Measurements from ENCODE around the gene ARL13B.
"Not testable (repeated sequence)": the region's sequence is repeated elsewhere in the genome, so short reads cannot be mapped to it uniquely, and the experiment has no call there.

ARL13B gene

GRCh38 chr3:94065819-94066480 is 86.0 kb downstream of the ARL13B start:
- TF ChIP-seq CTCF (IDR thresholded peaks at IDR 0.05; ENCODE audit: control insufficient read depth, insufficient read depth, low read depth, low read length, missing control alignments): no peak
- H3K4me3 ChIP-seq (ENCODE audit: control insufficient read depth, low read depth, low read length): no peak overlapping the region
- no peak for DNase-seq (ENCODE audit: low read depth)

GRCh38 chr3:94066506-94067500 is 86.8 kb downstream of the ARL13B start:
- H3K4me3 ChIP-seq (ENCODE audit: control insufficient read depth, low read depth, low read length): no peak overlapping the region
- DNase-seq (ENCODE audit: low read depth): no peak
- no peak for TF ChIP-seq CTCF (IDR thresholded peaks at IDR 0.05; ENCODE audit: control insufficient read depth, insufficient read depth, low read depth, low read length, missing control alignments)

- no peak overlapping the region for H3K4me3 ChIP-seq (ENCODE audit: control insufficient read depth, low read depth, low read length)
- TF ChIP-seq CTCF (IDR thresholded peaks at IDR 0.05; ENCODE audit: control insufficient read depth, insufficient read depth, low read depth, low read length, missing control alignments): peak; percentile 28
- no peak for DNase-seq (ENCODE audit: low read depth)
Measured at GRCh38 chr3:94069194-94069813, 89.3 kb downstream of the ARL13B start.

GRCh38 chr3:94070341-94070911 is 90.5 kb downstream of the ARL13B start:
- H3K4me3 ChIP-seq (ENCODE audit: control insufficient read depth, low read depth, low read length): no peak overlapping the region
- no peak for DNase-seq (ENCODE audit: low read depth)
- no peak for TF ChIP-seq CTCF (IDR thresholded peaks at IDR 0.05; ENCODE audit: control insufficient read depth, insufficient read depth, low read depth, low read length, missing control alignments)

- DNase-seq (ENCODE audit: low read depth): no peak
- no peak for TF ChIP-seq CTCF (IDR thresholded peaks at IDR 0.05; ENCODE audit: control insufficient read depth, insufficient read depth, low read depth, low read length, missing control alignments)
- H3K4me3 ChIP-seq (ENCODE audit: control insufficient read depth, low read depth, low read length): no peak overlapping the region
Measured at GRCh38 chr3:94071713-94072284, 91.8 kb downstream of the ARL13B start.

- DNase-seq (ENCODE audit: low read depth): no peak
Measured at GRCh38 chr3:94076055-94076454, 96.1 kb downstream of the ARL13B start.

GRCh38 chr3:94080552-94080951 is 100.6 kb downstream of the ARL13B start:
- not testable (repeated sequence) for H3K4me3 ChIP-seq (ENCODE audit: control insufficient read depth, low read depth, low read length); DNase-seq (ENCODE audit: low read depth)

More at GRCh38 chr3:94076055-94076454, 96.1 kb downstream of the ARL13B start:
- no peak overlapping the region for H3K4me3 ChIP-seq (ENCODE audit: control insufficient read depth, low read depth, low read length)
- no peak for TF ChIP-seq CTCF (IDR thresholded peaks at IDR 0.05; ENCODE audit: control insufficient read depth, insufficient read depth, low read depth, low read length, missing control alignments)
